ENCODE results near the gene ABHD17B. TPM values are rescaled to one million over a fixed set of nuclear protein-coding genes. Genes with fewer than 3 reads are reported as not detected.

The ABHD17B gene
- total RNA-seq, result 21.5 and 29.6 TPM in 2 replicates

GRCh38 chr9:71911061-71911907 is at the start of gene ABHD17B, which contains the start of gene C9orf85:
Gene ABHD17B, minus strand, starts transcription at chr9:71911193. Its CDS starts 36,113 bp downstream, at chr9:71875080.
Gene C9orf85, plus strand, starts transcription at chr9:71911639. Its CDS starts 96 bp downstream, at chr9:71911735.

Other genes with a start within 250 kb of the ABHD17B start
- gene CEMIP2, start 142.7 kb downstream of the ABHD17B start, total RNA-seq, result 35.8 and 52.6 TPM in 2 replicates
- 16.7 and 21.7 TPM in 2 replicates for gene C9orf85, start 446 bp upstream of the ABHD17B start, total RNA-seq
- not detected in 2 replicates for gene C9orf57, start 149.4 kb upstream of the ABHD17B start, total RNA-seq
- 0.14 and 3.4 TPM in 2 replicates for gene GDA, start 238.2 kb upstream of the ABHD17B start, total RNA-seq

Data from nasal cavity respiratory epithelium epithelial cell of viscerocranial mucosa (primary cell).